Neural cell (in vitro differentiated cells): Measurements from ENCODE around the gene PTPN21. TPM values are rescaled to one million over a fixed set of nuclear protein-coding genes. Genes with fewer than 3 reads are reported as not detected.

ENCODE experiments used
- H2AFZ ChIP-seq: fragments of 200-600, 300-800 bp; sonication (generic), shearing (Covaris generic); 2 replicates; pipeline ENCODE4 v1.6.0; 2014; ENCODE audit warnings: low read depth, mild to moderate bottlenecking, antibody characterized with exemption, low read length, moderate library complexity
- H3F3A ChIP-seq: fragments of 200-600 bp; shearing (Covaris generic); 2 replicates; pipeline ENCODE4 v1.6.1; 2016; ENCODE audit warnings: mild to moderate bottlenecking, moderate library complexity, mixed read lengths, antibody characterized with exemption, low read length; ENCODE audit not compliant: insufficient read depth, poor library complexity, severe bottlenecking
- H3K27ac ChIP-seq: fragments of 200-600, 300-800 bp; sonication (generic), shearing (Covaris generic); 2 replicates; pipeline ENCODE4 v1.5.1; 2014; ENCODE audit warnings: mild to moderate bottlenecking, low read length, moderate library complexity
- H3K27me3 ChIP-seq: fragments of 300-800, 200-600 bp; sonication (generic), shearing (Covaris generic); 2 replicates; pipeline ENCODE4 v1.6.0; 2014; ENCODE audit warnings: mild to moderate bottlenecking, low read depth, low read length, moderate library complexity; ENCODE audit not compliant: insufficient read depth
- H3K36me3 ChIP-seq: fragments of 300-800, 200-600 bp; sonication (generic), shearing (Covaris generic); 2 replicates; pipeline ENCODE4 v1.5.1; 2014; ENCODE audit warnings: mild to moderate bottlenecking, antibody characterized with exemption, low read length, moderate library complexity; ENCODE audit not compliant: insufficient read depth
- H3K4me2 ChIP-seq: fragments of 300-800, 200-600 bp; sonication (generic), shearing (Covaris generic); 2 replicates; pipeline ENCODE4 v1.6.0; 2014; ENCODE audit warnings: mild to moderate bottlenecking, low read length
- H3K4me3 ChIP-seq: fragments of 300-800, 200-600 bp; sonication (generic), shearing (Covaris generic); 2 replicates; pipeline ENCODE4 v1.5.1; 2014; ENCODE audit warnings: mild to moderate bottlenecking, low read length, moderate library complexity
- H3K79me2 ChIP-seq: fragments of 200-600 bp; shearing (Covaris generic); replicated peaks from 2 replicates; pipeline ENCODE4 v1.6.0; 2014; ENCODE audit warnings: mild to moderate bottlenecking, low read length, moderate library complexity; ENCODE audit not compliant: insufficient read depth
- H3K9ac ChIP-seq: fragments of 300-800, 200-600 bp; sonication (generic), shearing (Covaris generic); 2 replicates; pipeline ENCODE4 v1.6.1; 2016; ENCODE audit warnings: mild to moderate bottlenecking, low read length, mixed read lengths
- H3K9me2 ChIP-seq: fragments of 200-600 bp; shearing (Covaris generic); 2 replicates; pipeline ENCODE4 v1.6.1; 2016; ENCODE audit warnings: mild to moderate bottlenecking, low read length, mixed read lengths; ENCODE audit not compliant: insufficient read depth
- H3K9me3 ChIP-seq: fragments of 200-600, 300-800 bp; sonication (generic), shearing (Covaris generic); 2 replicates; pipeline ENCODE4 v1.6.1; 2016; ENCODE audit warnings: mild to moderate bottlenecking, mixed run types, low read length, moderate library complexity, mixed read lengths
- H4K20me1 ChIP-seq: fragments of 200-600 bp; shearing (Covaris generic); 2 replicates; pipeline ENCODE4 v1.6.1; 2016; ENCODE audit warnings: mild to moderate bottlenecking, mixed run types; ENCODE audit not compliant: insufficient read depth
- CTCF ChIP-seq: fragments of 450-650 bp; IDR thresholded peaks from 2 replicates; pipeline ENCODE4 v1.5.1; 2014; ENCODE audit warnings: antibody characterized with exemption, mild to moderate bottlenecking, moderate library complexity; ENCODE audit not compliant: poor library complexity, severe bottlenecking
- EP300 ChIP-seq: fragments of 450-650 bp; conservative IDR thresholded peaks from 2 replicates; pipeline ENCODE4 v1.6.1; 2014; ENCODE audit warnings: antibody characterized with exemption, mild to moderate bottlenecking, moderate library complexity; ENCODE audit not compliant: poor library complexity, severe bottlenecking
- EZH2 ChIP-seq: fragments of 200-600, 300-800 bp; shearing (Covaris generic), sonication (generic); IDR thresholded peaks from 2 replicates; pipeline ENCODE4 v1.6.1; 2014; ENCODE audit warnings: antibody characterized with exemption, low read length, borderline replicate concordance, mild to moderate bottlenecking; ENCODE audit not compliant: insufficient read depth, poor library complexity, severe bottlenecking
- MXI1 ChIP-seq: fragments of 450-650 bp; conservative IDR thresholded peaks from 2 replicates; pipeline ENCODE4 v1.6.1; 2014; ENCODE audit warnings: antibody characterized with exemption, mild to moderate bottlenecking; ENCODE audit not compliant: poor library complexity, severe bottlenecking
- POLR2AphosphoS5 ChIP-seq: IDR thresholded peaks from 2 replicates; pipeline ENCODE4 v1.6.1; 2012
- RAD21 ChIP-seq: fragments of 450-650 bp; conservative IDR thresholded peaks from 2 replicates; pipeline ENCODE4 v1.6.1; 2014; ENCODE audit warnings: antibody characterized with exemption, mild to moderate bottlenecking, moderate library complexity
- REST ChIP-seq: IDR thresholded peaks from 2 replicates; pipeline ENCODE4 v1.6.1; 2012; ENCODE audit warnings: borderline replicate concordance
- SMC3 ChIP-seq: fragments of 450-650 bp; conservative IDR thresholded peaks from 2 replicates; pipeline ENCODE4 v1.6.1; 2014; ENCODE audit warnings: antibody characterized with exemption, mild to moderate bottlenecking, moderate library complexity; ENCODE audit not compliant: poor library complexity
- TAF1 ChIP-seq: IDR thresholded peaks from 2 replicates; pipeline ENCODE4 v1.6.1; 2012; ENCODE audit warnings: low read depth
- polyA plus RNA-seq: library from polyadenylated mRNA; depleted of rRNA; stranded (reverse); fragments of >200 nt; gene quantifications from 2 replicates; pipeline ENCODE4 v1.2.3, GENCODE V29; 2014

The PTPN21 gene
- polyA plus RNA-seq, 1 donor from 2014 or later = 4.1 TPM

GRCh38 chr14:88473791-88474190 is 81.0 kb downstream of the PTPN21 start:
- H3K27me3 ChIP-seq = no peaks in the 10 kb centered on the region
- no peak overlapping the region for H3K27ac ChIP-seq
- H3K4me2 ChIP-seq = no peak overlapping the region
- peaks cover 23% of the 10 kb centered on the region for H3K36me3 ChIP-seq
- no peak for TF ChIP-seq RAD21
- H3K9me3 ChIP-seq = no peaks in the 10 kb centered on the region
- no peaks in the 10 kb centered on the region for H4K20me1 ChIP-seq
- H3K79me2 ChIP-seq = no peaks in the 10 kb centered on the region
- H3K9me2 ChIP-seq = no peaks in the 10 kb centered on the region
- H3K4me3 ChIP-seq = no peak overlapping the region
- no peak overlapping the region for H2AFZ ChIP-seq
- H3F3A ChIP-seq = no peaks in the 10 kb centered on the region
- H3K9ac ChIP-seq = no peak overlapping the region

GRCh38 chr14:88470542-88471440 is 84.0 kb downstream of the PTPN21 start:
- H3F3A ChIP-seq = no peaks in the 10 kb centered on the region
- no peaks in the 10 kb centered on the region for H3K79me2 ChIP-seq
- no peak overlapping the region for H2AFZ ChIP-seq
- no peaks in the 10 kb centered on the region for H3K9me3 ChIP-seq
- H3K27me3 ChIP-seq = no peaks in the 10 kb centered on the region
- no peak for TF ChIP-seq REST
- TF ChIP-seq EP300 = no peak
- TF ChIP-seq TAF1 = no peak
- no peak for TF ChIP-seq MXI1
- no peak for TF ChIP-seq EZH2
- no peak for TF ChIP-seq RAD21
- no peak for TF ChIP-seq CTCF
- no peak for TF ChIP-seq POLR2AphosphoS5
- TF ChIP-seq SMC3 = no peak
- H3K4me2 ChIP-seq = no peak overlapping the region
- peaks cover 11% of the 10 kb centered on the region for H3K36me3 ChIP-seq
- H3K9me2 ChIP-seq = no peaks in the 10 kb centered on the region
- no peaks in the 10 kb centered on the region for H4K20me1 ChIP-seq
- H3K4me3 ChIP-seq = no peak overlapping the region
- H3K9ac ChIP-seq = no peak overlapping the region
- H3K27ac ChIP-seq = no peak overlapping the region
